SK-N-SH (cell line): ENCODE measurements around the gene UNC79. TPM values are rescaled to one million over a fixed set of nuclear protein-coding genes. Genes with fewer than 3 reads are reported as not detected.

Experiments
- CTCF ChIA-PET: fragments of 300-600, 350-600 bp; formaldehyde crosslinking; extraction: SDS; loops from one replicate; lab custom pipeline; 2021; lab: Yijun Ruan, JAX
- POLR2A ChIA-PET: fragments of 350-600 bp; sonication (Branson Sonifier 250); formaldehyde crosslinking; extraction: SDS; loops from one replicate; lab custom pipeline; 2020; ENCODE audit warnings: antibody characterized with exemption, inconsistent platforms; lab: Yijun Ruan, JAX
- DNase-seq: peaks from one replicate; pipeline ENCODE4 v3.0.0; 2012
- H2AFZ ChIP-seq: fragments of 200-600 bp; sonication (generic); 2 replicates; pipeline ENCODE4 v1.8.1; 2016; ENCODE audit warnings: antibody characterized with exemption, mild to moderate bottlenecking, low read depth
- H3F3A ChIP-seq: fragments of 200-600 bp; sonication (generic); replicated peaks from 2 replicates; pipeline ENCODE3; 2016; ENCODE audit warnings: antibody characterized with exemption, mild to moderate bottlenecking; ENCODE audit not compliant: insufficient read depth
- H3K27ac ChIP-seq, 2 experiments: fragments of 200-500 bp in 1 of 2; fragments of 200-600 bp in 1 of 2; sonication (Bioruptor generic) in 1 of 2; sonication (generic), shearing (Covaris generic) in 1 of 2; 2 replicates each; pipeline versions ENCODE4 v1.5.1 to v1.6.1; 2014 to 2016; ENCODE audit warnings: low read depth in 2 of 2, inconsistent platforms in 1 of 2, low read length in 1 of 2, mild to moderate bottlenecking in 1 of 2, mixed read lengths in 1 of 2
- H3K27me3 ChIP-seq: fragments of 200-600 bp; sonication (generic), shearing (Covaris generic); 2 replicates; pipeline ENCODE4 v1.6.1; 2016; ENCODE audit warnings: mixed run types; ENCODE audit not compliant: insufficient read depth
- H3K36me3 ChIP-seq, 2 experiments: fragments of 200-500 bp in 1 of 2; fragments of 200-600 bp in 1 of 2; sonication (Bioruptor generic) in 1 of 2; sonication (generic) in 1 of 2; replicated peaks in 1 of 2; 2 replicates each; pipeline versions ENCODE3 to v1.5.1; 2014 to 2016; ENCODE audit warnings: low read length in 1 of 2, mild to moderate bottlenecking in 1 of 2; ENCODE audit not compliant: insufficient read depth in 2 of 2, control insufficient read depth in 1 of 2
- H3K4me1 ChIP-seq, 2 experiments: fragments of 200-500 bp in 1 of 2; fragments of 200-600 bp in 1 of 2; sonication (Bioruptor generic) in 1 of 2; sonication (generic), shearing (Covaris generic) in 1 of 2; 2 replicates each; pipeline versions ENCODE4 v1.5.1 to v1.6.1; 2014 to 2016; ENCODE audit warnings: low read depth in 1 of 2, low read length in 1 of 2, mixed run types in 1 of 2; ENCODE audit not compliant: insufficient read depth in 2 of 2, control insufficient read depth in 1 of 2
- H3K4me2 ChIP-seq: fragments of 200-600 bp; sonication (generic), shearing (Covaris generic); 2 replicates; pipeline ENCODE4 v1.6.1; 2017; ENCODE audit warnings: mixed run types
- H3K4me3 ChIP-seq, 2 experiments: fragments of 200-500 bp in 1 of 2; fragments of 200-600 bp in 1 of 2; sonication (Bioruptor generic) in 1 of 2; sonication (generic), shearing (Covaris generic) in 1 of 2; 2 replicates each; pipeline versions ENCODE4 v1.5.1 to v1.8.1; 2014 to 2016; ENCODE audit warnings: low read depth in 2 of 2, inconsistent platforms in 1 of 2, low read length in 1 of 2, mild to moderate bottlenecking in 1 of 2, mixed read lengths in 1 of 2, moderate library complexity in 1 of 2
- H3K79me2 ChIP-seq: fragments of 200-600 bp; sonication (generic); 2 replicates; pipeline ENCODE4 v1.8.1; 2017; ENCODE audit warnings: mild to moderate bottlenecking; ENCODE audit not compliant: insufficient read depth
- H3K9ac ChIP-seq: fragments of 200-600 bp; sonication (generic); 2 replicates; pipeline ENCODE4 v1.6.1; 2017; ENCODE audit warnings: mixed run types
- H3K9me2 ChIP-seq: fragments of 200-600 bp; sonication (generic); 2 replicates; pipeline ENCODE4 v1.6.1; 2017; ENCODE audit warnings: mixed run types
- H3K9me3 ChIP-seq: fragments of 200-600 bp; sonication (generic); 2 replicates; pipeline ENCODE4 v1.6.1; 2017; ENCODE audit warnings: mixed run types, mild to moderate bottlenecking, moderate library complexity
- H4K20me1 ChIP-seq: fragments of 200-600 bp; sonication (generic); 2 replicates; pipeline ENCODE4 v1.6.1; 2017; ENCODE audit warnings: mild to moderate bottlenecking, mixed run types; ENCODE audit not compliant: insufficient read depth
- ELF1 ChIP-seq: IDR thresholded peaks from 2 replicates; pipeline ENCODE4 v1.4.0; 2012
- FOSL2 ChIP-seq: IDR thresholded peaks from 2 replicates; pipeline ENCODE4 v1.4.0; 2012; ENCODE audit warnings: low read depth, mild to moderate bottlenecking, moderate library complexity, borderline replicate concordance
- FOXJ3 ChIP-seq: sonication (generic); formaldehyde crosslinking; IDR thresholded peaks from 2 replicates; pipeline ENCODE4 v1.5.1; 2020; ENCODE audit warnings: mild to moderate bottlenecking, missing genetic modification reagents
- GATA2 ChIP-seq: sonication (generic); formaldehyde crosslinking; IDR thresholded peaks from 2 replicates; pipeline ENCODE4 v1.5.0; 2020; ENCODE audit warnings: mild to moderate bottlenecking, missing genetic modification reagents
- JUND ChIP-seq: IDR thresholded peaks from 2 replicates; pipeline ENCODE4 v1.4.0; 2012
- MEF2A ChIP-seq: IDR thresholded peaks from 2 replicates; pipeline ENCODE4 v1.4.0; 2012; ENCODE audit warnings: low read depth, borderline replicate concordance
- RAD21 ChIP-seq: IDR thresholded peaks from 2 replicates; pipeline ENCODE4 v1.6.1; 2012; ENCODE audit warnings: mild to moderate bottlenecking, low read length
- SMC3 ChIP-seq: IDR thresholded peaks from 2 replicates; pipeline ENCODE4 v1.6.1; 2012; ENCODE audit warnings: low read depth, low read length, improper control_type of control experiment
- TCF12 ChIP-seq: IDR thresholded peaks from 2 replicates; pipeline ENCODE4 v1.4.0; 2012
- USF1 ChIP-seq: IDR thresholded peaks from 2 replicates; pipeline ENCODE4 v1.4.0; 2012; ENCODE audit warnings: low read depth, borderline replicate concordance
- USF2 ChIP-seq: fragments of 150-350 bp; IDR thresholded peaks from 2 replicates; pipeline ENCODE4 v1.6.1; 2017; ENCODE audit warnings: antibody characterized with exemption, low read length, low read depth, borderline replicate concordance
- ZBTB33 ChIP-seq: IDR thresholded peaks from 2 replicates; pipeline ENCODE4 v1.4.0; 2012; ENCODE audit warnings: low read depth, borderline replicate concordance
- WGBS: methylation state at CpG from one replicate; pipeline ENCODE4 v1.1.6; 2017; ENCODE audit warnings: low lambda C conversion rate; 5-methylcytosine and 5-hydroxymethylcytosine counted together
- polyA plus RNA-seq, 3 experiments: library from polyadenylated mRNA; depleted of rRNA; stranded (reverse); fragments of >200 nt; gene quantifications; 2 replicates each; pipeline ENCODE4 v1.2.3, GENCODE V29; 2012

Gene UNC79
- polyA plus RNA-seq, 1 of the 3 experiments (the other 2 are of a cell fraction) = 0.10 TPM

GRCh38 chr14:93643676-93644075 lies 212.9 kb downstream of the UNC79 start (continued):
- TF ChIP-seq RAD21 (no peak), SMC3 (no peak), FOSL2 (no peak), TCF12 (no peak), JUND (no peak), USF1 (no peak)
- TF ChIP-seq, all 33 proteins: peak for 0

GRCh38 chr14:93645200-93645599 lies 214.5 kb downstream of the UNC79 start:
- no peak overlapping the region for H3K27ac ChIP-seq
- no peak for DNase-seq
- no peak overlapping the region for H2AFZ ChIP-seq
- ChIA-PET CTCF (interaction anchor here (0.8 to 3.6 kb wide), 6 partner anchors 10 to 295 kb away, joined by 3 to 22 read pairs (median 8); no protein-coding TSS in a partner anchor), POLR2A (no interaction called here)
- no peaks in the 10 kb centered on the region for H4K20me1 ChIP-seq
- no peak overlapping the region for H3K4me3 ChIP-seq
- no peak overlapping the region for H3K4me2 ChIP-seq
- H3F3A ChIP-seq = no peaks in the 10 kb centered on the region
- H3K9ac ChIP-seq = no peak overlapping the region
- H3K9me2 ChIP-seq = no peaks in the 10 kb centered on the region
- no peaks in the 10 kb centered on the region for H3K36me3 ChIP-seq
- 33% methylated on average over 3 of the region's 3 CpGs for WGBS
- H3K27me3 ChIP-seq = no peaks in the 10 kb centered on the region
- H3K9me3 ChIP-seq = no peaks in the 10 kb centered on the region
- H3K79me2 ChIP-seq = no peaks in the 10 kb centered on the region
- no peak for TF ChIP-seq ZBTB33
- TF ChIP-seq MEF2A = no peak
- TF ChIP-seq ELF1 = no peak
- no peak for TF ChIP-seq USF2
- TF ChIP-seq GATA2 (CRISPR knock-in tag) = no peak
- TF ChIP-seq FOXJ3 (CRISPR knock-in tag) = no peak
- no peaks in the 10 kb centered on the region for H3K4me1 ChIP-seq
